GM12892 (cell line): Measurements from ENCODE around the gene GNAT3.

ENCODE experiments used
- POLR2A ChIP-seq: IDR thresholded peaks from 2 replicates; pipeline ENCODE4 v1.6.1; 2011; ENCODE audit warnings: low read depth, low read length, control low read depth
- POLR2AphosphoS5 ChIP-seq: IDR thresholded peaks from 2 replicates; pipeline ENCODE4 v1.6.1; 2011; ENCODE audit warnings: low read depth, low read length, control low read depth
- TAF1 ChIP-seq: IDR thresholded peaks from 2 replicates; pipeline ENCODE4 v1.6.1; 2011; ENCODE audit warnings: low read depth, mild to moderate bottlenecking, control low read depth, low read length, borderline replicate concordance

DNA sequence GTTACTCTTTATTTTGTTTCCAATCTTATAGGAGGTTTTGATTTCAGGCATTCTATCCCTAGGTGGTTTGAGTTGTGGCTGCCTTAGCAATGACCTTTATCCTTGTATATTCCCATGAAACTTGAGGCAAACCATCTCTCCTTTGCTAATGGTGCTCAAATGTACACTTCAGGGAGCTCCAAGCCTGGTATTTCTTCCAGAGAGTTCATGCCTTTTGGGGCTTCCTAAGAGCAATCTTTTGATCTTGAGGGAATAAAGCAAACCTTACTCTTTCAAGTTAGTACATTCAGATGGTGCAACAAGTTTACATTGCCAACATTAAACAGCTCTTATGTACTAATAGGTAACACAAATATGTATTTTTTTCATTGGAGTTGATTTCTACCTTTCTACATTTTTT is 3.4 kb upstream of the GNAT3 start:
- TF ChIP-seq POLR2A (no peak), TAF1 (no peak), POLR2AphosphoS5 (no peak)
